Suprapubic skin (tissue), 4 donors: Measurements from ENCODE around the gene JOSD1.

Experiments used
- CTCF ChIP-seq, 2 donors: fragments of 200-600 bp in 1 of 2; fragments of 450-650 bp in 1 of 2; sonication (generic) in 1 of 2; IDR thresholded peaks; one replicate each; pipeline ENCODE4 v1.5.1; 2016 to 2019; ENCODE audit warnings: antibody characterized with exemption in 2 of 2, mild to moderate bottlenecking in 1 of 2, moderate library complexity in 1 of 2
- POLR2A ChIP-seq, 2 donors: fragments of 450-650 bp; IDR thresholded peaks; one replicate each; pipeline ENCODE4 v1.6.1; 2017; ENCODE audit warnings: antibody characterized with exemption in 2 of 2, mild to moderate bottlenecking in 2 of 2, moderate library complexity in 2 of 2
- POLR2AphosphoS5 ChIP-seq, 3 donors: sonication (generic); formaldehyde crosslinking; IDR thresholded peaks; one replicate each; pipeline ENCODE4 v1.6.1; 2017; ENCODE audit warnings: antibody characterized with exemption in 3 of 3

- TF ChIP-seq CTCF (IDR thresholded peaks at IDR 0.05), result no peak
- no peak for TF ChIP-seq POLR2A (IDR thresholded peaks at IDR 0.05)
- no peak for TF ChIP-seq POLR2AphosphoS5 (IDR thresholded peaks at IDR 0.05)
These were observed 16.1 kb upstream of the JOSD1 start for GRCh38 chr22:38716826-38717225.
